ENCODE results near the gene ASIC1.

DNA sequence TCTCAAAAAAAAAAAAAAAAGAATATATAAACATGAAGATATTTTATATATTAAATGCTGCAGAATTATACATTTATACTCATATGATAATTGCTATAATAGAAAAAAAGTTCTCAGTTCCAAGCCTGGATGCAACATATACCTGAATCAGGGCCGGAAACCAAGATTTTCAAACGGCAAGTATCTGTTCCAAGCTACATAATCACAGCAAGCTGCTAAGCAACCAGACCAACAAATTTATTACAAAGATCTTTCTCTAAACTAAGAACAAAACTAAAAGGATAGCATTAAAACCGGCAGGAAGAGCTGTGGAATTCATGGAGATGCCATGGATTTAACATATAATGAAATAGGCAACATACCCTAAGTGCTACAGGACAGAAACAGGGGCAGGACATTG lies 39.2 kb upstream of the ASIC1 start:
- TF ChIP-seq, protein P1, sequence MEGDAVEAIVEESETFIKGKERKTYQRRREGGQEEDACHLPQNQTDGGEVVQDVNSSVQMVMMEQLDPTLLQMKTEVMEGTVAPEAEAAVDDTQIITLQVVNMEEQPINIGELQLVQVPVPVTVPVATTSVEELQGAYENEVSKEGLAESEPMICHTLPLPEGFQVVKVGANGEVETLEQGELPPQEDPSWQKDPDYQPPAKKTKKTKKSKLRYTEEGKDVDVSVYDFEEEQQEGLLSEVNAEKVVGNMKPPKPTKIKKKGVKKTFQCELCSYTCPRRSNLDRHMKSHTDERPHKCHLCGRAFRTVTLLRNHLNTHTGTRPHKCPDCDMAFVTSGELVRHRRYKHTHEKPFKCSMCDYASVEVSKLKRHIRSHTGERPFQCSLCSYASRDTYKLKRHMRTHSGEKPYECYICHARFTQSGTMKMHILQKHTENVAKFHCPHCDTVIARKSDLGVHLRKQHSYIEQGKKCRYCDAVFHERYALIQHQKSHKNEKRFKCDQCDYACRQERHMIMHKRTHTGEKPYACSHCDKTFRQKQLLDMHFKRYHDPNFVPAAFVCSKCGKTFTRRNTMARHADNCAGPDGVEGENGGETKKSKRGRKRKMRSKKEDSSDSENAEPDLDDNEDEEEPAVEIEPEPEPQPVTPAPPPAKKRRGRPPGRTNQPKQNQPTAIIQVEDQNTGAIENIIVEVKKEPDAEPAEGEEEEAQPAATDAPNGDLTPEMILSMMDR (IDR thresholded peaks at IDR 0.05; ENCODE audit: insufficient read depth, low read depth, low read length): no peak
- no peak for TF ChIP-seq EZH2 (IDR thresholded peaks at IDR 0.05; ENCODE audit: insufficient read depth, low read length)
